ENCODE data around the gene SH3RF2. TPM values are rescaled to one million over a fixed set of nuclear protein-coding genes. Genes with fewer than 3 reads are reported as not detected.

SH3RF2 gene
- total RNA-seq, 1 experiment from 2014 or later = 1.7 TPM

- Histone ChIP-seq H3K4me3 (ENCODE audit: insufficient read depth, low read depth, low read length) (no peak overlapping the region), H3K27me3 (ENCODE audit: control insufficient read depth, insufficient read depth, low read length) (no peaks in the 10 kb centered on the region), H3K36me3 (replicated peaks; ENCODE audit: control insufficient read depth, insufficient read depth, low read length) (no peaks in the 10 kb centered on the region)
- no peak for DNase-seq
These were observed 23.8 kb upstream of the SH3RF2 start for GRCh38 chr5:145912594-145912993.

GRCh38 chr5:145913701-145914100 lies 22.7 kb upstream of the SH3RF2 start:
- no peak for DNase-seq
- Histone ChIP-seq H3K27me3 (ENCODE audit: control insufficient read depth, insufficient read depth, low read length) (no peaks in the 10 kb centered on the region), H3K36me3 (replicated peaks; ENCODE audit: control insufficient read depth, insufficient read depth, low read length) (no peaks in the 10 kb centered on the region), H3K4me3 (ENCODE audit: insufficient read depth, low read depth, low read length) (no peak overlapping the region)

- Histone ChIP-seq H3K27me3 (ENCODE audit: control insufficient read depth, insufficient read depth, low read length) (no peaks in the 10 kb centered on the region), H3K4me3 (ENCODE audit: insufficient read depth, low read depth, low read length) (no peak overlapping the region), H3K36me3 (replicated peaks; ENCODE audit: control insufficient read depth, insufficient read depth, low read length) (no peaks in the 10 kb centered on the region)
- DNase-seq = no peak
These were observed 20.3 kb upstream of the SH3RF2 start for GRCh38 chr5:145915970-145916638.

- H3K4me3 ChIP-seq (ENCODE audit: insufficient read depth, low read depth, low read length) = no peak overlapping the region
- H3K27me3 ChIP-seq (ENCODE audit: control insufficient read depth, insufficient read depth, low read length) = no peaks in the 10 kb centered on the region
- no peak for DNase-seq
- no peaks in the 10 kb centered on the region for H3K36me3 ChIP-seq (replicated peaks; ENCODE audit: control insufficient read depth, insufficient read depth, low read length)
These were observed 19.1 kb upstream of the SH3RF2 start for GRCh38 chr5:145917288-145917687.

- Histone ChIP-seq H3K4me3 (ENCODE audit: insufficient read depth, low read depth, low read length) (no peak overlapping the region), H3K27me3 (ENCODE audit: control insufficient read depth, insufficient read depth, low read length) (no peaks in the 10 kb centered on the region), H3K36me3 (replicated peaks; ENCODE audit: control insufficient read depth, insufficient read depth, low read length) (no peaks in the 10 kb centered on the region)
- DNase-seq = no peak
These were observed 18.0 kb upstream of the SH3RF2 start for GRCh38 chr5:145918397-145918796.

GRCh38 chr5:145919413-145919812 lies 17.0 kb upstream of the SH3RF2 start:
- H3K36me3 ChIP-seq (replicated peaks; ENCODE audit: control insufficient read depth, insufficient read depth, low read length) = no peaks in the 10 kb centered on the region
- no peaks in the 10 kb centered on the region for H3K27me3 ChIP-seq (ENCODE audit: control insufficient read depth, insufficient read depth, low read length)
- DNase-seq = no peak
- H3K4me3 ChIP-seq (ENCODE audit: insufficient read depth, low read depth, low read length) = no peak overlapping the region

- H3K27me3 ChIP-seq (ENCODE audit: control insufficient read depth, insufficient read depth, low read length) = no peaks in the 10 kb centered on the region
- H3K36me3 ChIP-seq (replicated peaks; ENCODE audit: control insufficient read depth, insufficient read depth, low read length) = no peaks in the 10 kb centered on the region
- DNase-seq = no peak
- no peak overlapping the region for H3K4me3 ChIP-seq (ENCODE audit: insufficient read depth, low read depth, low read length)
These were observed 15.7 kb upstream of the SH3RF2 start for GRCh38 chr5:145920542-145921210.

GRCh38 chr5:145921211-145921610 lies 15.2 kb upstream of the SH3RF2 start:
- Histone ChIP-seq H3K4me3 (ENCODE audit: insufficient read depth, low read depth, low read length) (no peak overlapping the region), H3K36me3 (replicated peaks; ENCODE audit: control insufficient read depth, insufficient read depth, low read length) (no peaks in the 10 kb centered on the region), H3K27me3 (ENCODE audit: control insufficient read depth, insufficient read depth, low read length) (no peaks in the 10 kb centered on the region)
- no peak for DNase-seq

- Histone ChIP-seq H3K27me3 (ENCODE audit: control insufficient read depth, insufficient read depth, low read length) (no peaks in the 10 kb centered on the region), H3K36me3 (replicated peaks; ENCODE audit: control insufficient read depth, insufficient read depth, low read length) (no peaks in the 10 kb centered on the region), H3K4me3 (ENCODE audit: insufficient read depth, low read depth, low read length) (no peak overlapping the region)
- no peak for DNase-seq
These were observed 14.3 kb upstream of the SH3RF2 start for GRCh38 chr5:145922059-145922458.

- no peaks in the 10 kb centered on the region for H3K27me3 ChIP-seq (ENCODE audit: control insufficient read depth, insufficient read depth, low read length)
- DNase-seq = no peak
- no peak overlapping the region for H3K4me3 ChIP-seq (ENCODE audit: insufficient read depth, low read depth, low read length)
- H3K36me3 ChIP-seq (replicated peaks; ENCODE audit: control insufficient read depth, insufficient read depth, low read length) = no peaks in the 10 kb centered on the region
These were observed 13.0 kb upstream of the SH3RF2 start for GRCh38 chr5:145923405-145923804.

GRCh38 chr5:145924849-145925248 lies 11.5 kb upstream of the SH3RF2 start:
- no peak for DNase-seq
- Histone ChIP-seq H3K27me3 (ENCODE audit: control insufficient read depth, insufficient read depth, low read length) (no peaks in the 10 kb centered on the region), H3K36me3 (replicated peaks; ENCODE audit: control insufficient read depth, insufficient read depth, low read length) (no peaks in the 10 kb centered on the region), H3K4me3 (ENCODE audit: insufficient read depth, low read depth, low read length) (no peak overlapping the region)

GRCh38 chr5:145925353-145925752 lies 11.0 kb upstream of the SH3RF2 start:
- DNase-seq = no peak
- H3K36me3 ChIP-seq (replicated peaks; ENCODE audit: control insufficient read depth, insufficient read depth, low read length) = no peaks in the 10 kb centered on the region
- no peaks in the 10 kb centered on the region for H3K27me3 ChIP-seq (ENCODE audit: control insufficient read depth, insufficient read depth, low read length)
- H3K4me3 ChIP-seq (ENCODE audit: insufficient read depth, low read depth, low read length) = no peak overlapping the region

GRCh38 chr5:145925803-145926202 lies 10.6 kb upstream of the SH3RF2 start:
- H3K36me3 ChIP-seq (replicated peaks; ENCODE audit: control insufficient read depth, insufficient read depth, low read length) = no peaks in the 10 kb centered on the region
- DNase-seq = no peak
- H3K27me3 ChIP-seq (ENCODE audit: control insufficient read depth, insufficient read depth, low read length) = no peaks in the 10 kb centered on the region
- H3K4me3 ChIP-seq (ENCODE audit: insufficient read depth, low read depth, low read length) = no peak overlapping the region

- Histone ChIP-seq H3K4me3 (ENCODE audit: insufficient read depth, low read depth, low read length) (no peak overlapping the region), H3K27me3 (ENCODE audit: control insufficient read depth, insufficient read depth, low read length) (no peaks in the 10 kb centered on the region), H3K36me3 (replicated peaks; ENCODE audit: control insufficient read depth, insufficient read depth, low read length) (no peaks in the 10 kb centered on the region)
- no peak for DNase-seq
These were observed 4.7 kb upstream of the SH3RF2 start for GRCh38 chr5:145931718-145932117.

- Histone ChIP-seq H3K4me3 (ENCODE audit: insufficient read depth, low read depth, low read length) (no peak overlapping the region), H3K27me3 (ENCODE audit: control insufficient read depth, insufficient read depth, low read length) (no peaks in the 10 kb centered on the region; the same call in 1 of the 2 replicates), H3K36me3 (replicated peaks; ENCODE audit: control insufficient read depth, insufficient read depth, low read length) (no peaks in the 10 kb centered on the region)
- DNase-seq = no peak
These were observed 2.1 kb upstream of the SH3RF2 start for GRCh38 chr5:145934276-145934675.
